ENCODE measurements around the gene UBAC2.

DNA sequence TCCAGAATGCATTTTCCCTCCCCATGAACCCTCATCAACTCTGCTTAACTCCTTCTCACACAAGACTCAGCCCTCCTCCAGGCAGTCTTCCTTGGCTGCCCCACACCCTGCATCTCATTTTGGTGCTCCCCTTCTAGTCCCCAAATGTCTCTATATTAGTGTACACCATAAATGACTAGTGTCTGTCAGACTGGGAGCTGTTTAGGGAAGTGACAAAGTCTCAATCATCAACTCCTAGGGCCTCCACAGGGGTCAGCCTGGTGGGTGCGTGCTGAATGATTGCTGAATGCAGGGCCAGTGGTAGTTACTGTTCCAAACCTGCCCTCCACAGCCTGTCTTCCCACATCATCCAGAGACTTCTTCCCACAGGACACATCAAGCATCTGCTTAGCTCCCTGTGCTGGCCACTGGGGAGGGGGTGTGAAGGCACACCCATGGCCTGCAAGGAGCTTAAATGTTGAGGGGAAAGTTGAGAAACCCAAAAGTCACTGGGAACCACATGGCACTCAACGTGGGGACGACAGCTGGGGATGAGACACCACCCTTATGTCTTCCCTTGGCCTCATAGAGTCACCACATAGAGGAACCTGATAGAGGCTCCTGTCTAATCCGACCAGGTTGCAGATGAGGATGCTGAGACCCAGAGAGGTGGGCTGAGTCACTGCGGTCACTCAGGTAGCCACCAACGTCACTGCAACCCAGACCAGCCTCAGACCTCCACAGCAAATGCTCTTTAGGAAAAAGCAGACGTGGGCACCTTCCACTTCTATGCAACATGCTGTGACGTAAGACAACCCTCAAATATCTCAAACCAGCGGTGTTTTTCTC is 221.3 kb downstream of the UBAC2 start:
- TF ChIP-seq, protein P1, sequence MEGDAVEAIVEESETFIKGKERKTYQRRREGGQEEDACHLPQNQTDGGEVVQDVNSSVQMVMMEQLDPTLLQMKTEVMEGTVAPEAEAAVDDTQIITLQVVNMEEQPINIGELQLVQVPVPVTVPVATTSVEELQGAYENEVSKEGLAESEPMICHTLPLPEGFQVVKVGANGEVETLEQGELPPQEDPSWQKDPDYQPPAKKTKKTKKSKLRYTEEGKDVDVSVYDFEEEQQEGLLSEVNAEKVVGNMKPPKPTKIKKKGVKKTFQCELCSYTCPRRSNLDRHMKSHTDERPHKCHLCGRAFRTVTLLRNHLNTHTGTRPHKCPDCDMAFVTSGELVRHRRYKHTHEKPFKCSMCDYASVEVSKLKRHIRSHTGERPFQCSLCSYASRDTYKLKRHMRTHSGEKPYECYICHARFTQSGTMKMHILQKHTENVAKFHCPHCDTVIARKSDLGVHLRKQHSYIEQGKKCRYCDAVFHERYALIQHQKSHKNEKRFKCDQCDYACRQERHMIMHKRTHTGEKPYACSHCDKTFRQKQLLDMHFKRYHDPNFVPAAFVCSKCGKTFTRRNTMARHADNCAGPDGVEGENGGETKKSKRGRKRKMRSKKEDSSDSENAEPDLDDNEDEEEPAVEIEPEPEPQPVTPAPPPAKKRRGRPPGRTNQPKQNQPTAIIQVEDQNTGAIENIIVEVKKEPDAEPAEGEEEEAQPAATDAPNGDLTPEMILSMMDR (conservative IDR thresholded peaks at IDR 0.05 in 1 of 2, IDR thresholded peaks at IDR 0.05 in 1 of 2; ENCODE audit: low read depth in 1 of 2, low read length in 2 of 2): no peak
- TF ChIP-seq EZH2 (IDR thresholded peaks at IDR 0.05; ENCODE audit: low read length, missing control alignments): no peak

Data from fibroblast of lung (primary cell).